Diencephalon (tissue), 1 donor: ENCODE results near the gene PARS2. TPM values are rescaled to one million over a fixed set of nuclear protein-coding genes. Genes with fewer than 3 reads are reported as not detected.

Source experiments
- total RNA-seq: library from RNA; depleted of rRNA; stranded (reverse); fragments of >200 nt; gene quantifications from one replicate; pipeline ENCODE4 v1.2.3, GENCODE V29; 2014

PARS2 gene
- 4.2 TPM for total RNA-seq

DNA sequence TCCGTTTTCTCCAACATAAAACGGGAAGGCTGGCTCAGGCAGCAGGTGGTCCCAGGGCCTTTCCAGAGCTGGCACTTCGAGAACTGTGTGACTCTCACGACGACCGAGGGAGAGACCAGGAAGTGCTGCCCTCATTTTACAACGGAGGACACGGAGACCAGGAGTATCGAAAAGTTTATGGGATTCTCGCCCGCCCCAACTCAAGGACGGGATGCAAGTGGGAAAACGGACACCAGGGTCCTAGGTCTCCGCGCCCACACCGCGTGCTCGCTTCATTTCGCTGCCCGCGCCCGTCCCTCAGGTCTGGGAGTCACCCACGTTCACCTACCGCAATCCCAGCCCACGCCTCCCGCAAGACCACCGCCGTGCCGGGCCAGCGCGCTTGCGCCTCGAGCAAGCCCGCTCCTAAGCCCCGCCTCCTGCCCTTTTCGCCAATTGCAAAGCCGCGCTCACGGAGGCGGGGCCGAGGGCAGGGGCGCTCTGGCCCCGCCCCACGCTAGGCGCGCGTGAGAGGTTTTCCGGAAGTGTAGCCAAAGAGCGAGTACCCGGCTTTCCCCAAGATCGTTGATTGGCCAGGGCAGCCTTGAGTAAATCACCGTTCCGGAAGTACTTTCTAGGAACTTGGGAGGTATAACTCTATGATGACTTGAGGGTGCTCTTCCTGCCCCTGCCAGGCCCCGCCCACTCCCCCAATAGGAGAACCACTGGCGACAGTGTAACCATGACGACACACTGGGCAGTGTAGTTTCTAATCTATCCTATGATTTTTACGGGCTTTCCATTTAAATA is at the start of gene PARS2:
TSS of gene PARS2 (minus strand) at position 391 of the 789 bp plus-strand sequence. CDS start 5,362 bp downstream, outside the sequence.

DNA sequence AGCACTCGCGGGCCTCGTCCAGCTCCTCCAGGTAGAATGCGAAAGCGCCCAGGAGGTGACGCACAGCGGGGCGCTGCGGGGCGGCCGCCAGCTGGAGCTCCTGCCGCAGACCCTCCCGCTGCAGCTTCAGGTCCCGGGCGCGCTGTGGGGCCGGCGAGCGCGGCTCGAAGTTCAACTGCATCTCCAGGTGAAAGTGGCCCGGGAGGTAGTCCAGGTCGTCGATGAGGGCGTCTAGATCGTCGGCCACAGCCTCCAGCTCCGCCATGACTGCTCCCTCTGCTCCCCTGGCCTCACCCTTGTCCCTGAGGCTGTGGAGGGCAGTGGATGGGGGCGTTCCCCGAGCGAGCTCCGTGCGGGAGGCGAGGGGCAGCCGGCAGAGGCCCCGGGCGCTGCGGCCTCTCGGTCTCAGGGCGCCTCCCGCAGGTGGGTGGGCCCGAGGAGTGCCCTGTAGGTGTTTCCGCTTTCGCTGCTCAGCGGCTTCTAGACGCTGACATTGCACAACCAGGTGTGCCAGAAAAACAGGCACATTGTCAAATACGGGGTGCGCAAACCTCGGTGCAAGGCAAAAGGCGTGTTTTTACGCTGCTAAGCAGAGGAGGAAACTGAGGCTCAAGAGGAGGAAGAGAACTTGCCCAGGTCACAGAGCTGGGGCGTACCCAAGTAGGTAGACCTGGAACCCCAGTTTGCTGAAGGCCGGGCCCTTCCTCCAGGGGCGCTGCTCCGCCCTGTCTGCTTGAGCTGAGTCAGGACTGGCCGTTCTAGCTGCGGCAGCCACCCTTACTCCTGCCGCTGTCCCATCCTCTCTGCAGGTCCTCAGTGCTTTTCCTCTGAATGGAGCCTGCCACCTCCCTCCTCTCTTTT is 36.8 kb upstream of the PARS2 start, which contains the start of gene TTC22:
TSS of gene TTC22 (minus strand) at position 425 of the 861 bp plus-strand sequence. CDS start at position 265, 160 bp downstream.

DNA sequence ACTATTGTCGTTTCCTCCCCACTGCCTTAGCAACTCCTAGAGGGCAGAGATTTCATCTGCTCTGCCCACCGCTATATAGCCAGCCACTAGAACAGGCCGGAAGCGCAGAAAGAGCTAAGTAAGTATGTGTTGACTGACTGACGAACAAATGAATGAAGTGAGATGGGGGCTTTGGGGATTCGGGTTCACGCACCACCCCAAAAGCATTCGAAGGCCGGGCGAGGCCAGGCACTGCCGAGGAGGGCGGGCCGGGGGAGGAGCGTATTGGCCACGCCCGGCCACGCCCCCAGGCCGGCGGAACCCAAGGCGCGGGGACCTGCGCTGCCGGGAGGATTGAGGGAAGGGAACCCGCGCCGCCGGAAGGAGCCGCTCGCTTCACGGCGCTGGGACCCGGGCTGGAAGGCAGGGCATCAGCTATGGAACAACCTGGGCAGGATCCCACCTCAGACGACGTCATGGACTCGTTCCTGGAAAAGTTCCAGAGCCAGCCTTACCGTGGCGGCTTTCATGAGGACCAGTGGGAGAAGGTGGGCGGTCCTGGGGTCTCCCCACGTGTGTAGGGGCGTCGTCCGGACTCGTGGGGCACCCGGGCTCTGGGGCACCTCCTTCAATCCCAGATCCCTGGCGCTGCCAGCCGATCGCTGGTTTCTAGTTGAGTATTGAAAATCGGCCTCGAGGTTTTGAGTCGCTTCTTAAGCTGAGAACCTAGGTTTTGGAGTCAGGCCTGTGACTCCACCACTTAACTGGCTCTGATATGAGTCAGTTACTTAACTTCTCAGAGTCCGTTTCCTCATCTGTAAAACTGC is 48.6 kb downstream of the PARS2 start, which contains the start of gene TTC4:
TSS of gene TTC4 (plus strand) at position 369 of the 806 bp plus-strand sequence. CDS start at position 417, 48 bp downstream.

Other genes starting within 250 kb of the PARS2 start
- gene ACOT11, start 216.3 kb downstream of the PARS2 start, total RNA-seq, result 6.7 TPM
- gene FAM151A, start 141.0 kb downstream of the PARS2 start, total RNA-seq, result not detected
- gene MROH7, start 122.7 kb downstream of the PARS2 start, total RNA-seq, result 2.5 TPM
- 19.6 TPM for gene TTC4, start 48.7 kb downstream of the PARS2 start, total RNA-seq
- 1.2 TPM for gene TTC22, start 36.8 kb upstream of the PARS2 start, total RNA-seq
- gene DHCR24, start 122.7 kb upstream of the PARS2 start, total RNA-seq, result 53.3 TPM
- 1.4 TPM for gene TMEM61, start 216.1 kb upstream of the PARS2 start, total RNA-seq
- not detected for gene BSND, start 234.4 kb upstream of the PARS2 start, total RNA-seq